ENCODE data around the gene SYT12.

The SYT12 gene

DNA sequence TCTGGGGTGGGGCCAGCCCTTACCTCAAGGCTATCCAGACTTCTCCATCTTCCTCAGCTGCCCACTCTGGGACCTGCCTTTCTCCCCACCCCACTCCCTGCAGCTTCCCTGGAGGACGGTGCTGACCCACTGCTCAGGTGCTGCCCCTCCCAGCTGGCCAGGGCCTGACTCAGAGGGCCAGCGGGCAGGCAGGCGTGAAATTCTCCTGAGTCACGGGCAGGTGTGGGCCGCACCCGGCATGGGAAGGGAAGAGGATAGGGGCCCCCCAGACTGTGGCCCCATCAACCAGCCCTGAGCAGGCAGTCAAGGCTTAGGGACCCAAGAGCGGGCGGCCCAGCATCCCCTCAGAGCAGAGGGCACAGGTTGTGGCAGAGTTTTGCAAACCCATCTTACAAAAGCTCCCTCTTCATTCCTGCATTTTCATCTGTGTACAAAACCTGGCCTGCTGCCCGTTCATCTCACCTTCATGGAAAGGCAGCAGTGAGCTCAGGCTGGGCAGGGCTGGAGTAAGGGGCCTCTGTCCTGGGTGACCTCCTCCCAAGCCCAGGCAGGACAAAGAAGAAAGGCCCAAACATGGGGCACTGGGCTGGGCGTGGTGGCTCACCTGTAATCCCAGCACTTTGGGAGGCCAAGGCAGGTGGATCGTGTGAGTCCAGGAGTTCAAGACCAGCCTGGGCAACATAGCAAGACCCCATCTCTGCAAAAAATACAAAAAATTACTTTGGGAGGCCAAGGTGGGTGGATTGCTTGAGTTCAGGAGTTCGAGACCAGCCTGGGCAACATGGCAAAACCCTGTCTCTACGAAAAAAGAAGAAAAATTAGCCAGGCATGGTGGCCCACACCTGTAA lies 39.8 kb downstream of the SYT12 start:
- no peak overlapping the region for H3K27ac ChIP-seq (ENCODE audit: extremely low read depth, low read depth, low read length)
- H3K4me3 ChIP-seq (ENCODE audit: low read depth, low read length) = no peak overlapping the region
- ChIA-PET POLR2A (no interaction called here), CTCF (interaction anchor here (0.6 to 1.9 kb wide), 5 partner anchors 9 to 200 kb away, joined by 3 to 5 read pairs (median 4); no protein-coding TSS in a partner anchor)
- H3K36me3 ChIP-seq (ENCODE audit: control insufficient read depth in 2 of 2, insufficient read depth in 1 of 2, low read length in 2 of 2) = no peaks in the 10 kb centered on the region
- peak; percentile 94 for TF ChIP-seq ZNF121 (tag by site-specific recombination; IDR thresholded peaks at IDR 0.05)
- TF ChIP-seq ZXDB (tag by site-specific recombination; IDR thresholded peaks at IDR 0.05) = no peak
- no peaks in the 10 kb centered on the region for H3K4me1 ChIP-seq (ENCODE audit: control insufficient read depth, insufficient read depth, low read length)
- no peaks in the 10 kb centered on the region for H3K9me3 ChIP-seq (ENCODE audit: control insufficient read depth, insufficient read depth, low read depth, low read length)

DNA sequence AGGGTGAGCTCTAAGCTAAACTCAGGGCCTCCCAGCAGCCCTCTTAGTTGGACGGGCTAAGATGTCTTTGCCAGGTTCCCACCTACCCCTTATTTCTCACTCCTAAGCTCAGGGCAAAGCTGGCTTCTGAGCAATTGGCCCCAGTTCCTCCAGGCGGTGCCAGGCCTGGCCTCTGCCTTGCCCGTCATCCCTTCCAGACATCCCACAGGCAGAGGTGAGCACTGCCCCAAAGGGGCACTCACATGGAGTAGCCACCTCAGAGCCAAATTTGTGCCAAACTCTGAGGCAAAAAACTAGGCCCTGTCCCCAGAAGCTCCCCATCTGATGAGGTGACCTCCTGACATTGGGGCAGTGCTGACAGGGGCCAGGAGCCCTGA lies 43.4 kb downstream of the SYT12 start:
- TF ChIP-seq ZNF132 (tag by site-specific recombination; IDR thresholded peaks at IDR 0.05; ENCODE audit: borderline replicate concordance) (no peak), ZNF16 (tag by site-specific recombination; IDR thresholded peaks at IDR 0.05; ENCODE audit: low read depth) (no peak), ZNF596 (tag by site-specific recombination; IDR thresholded peaks at IDR 0.05) (no peak), ZNF776 (tag by site-specific recombination; IDR thresholded peaks at IDR 0.05; ENCODE audit: borderline replicate concordance) (no peak), ZNF416 (tag by site-specific recombination; IDR thresholded peaks at IDR 0.05) (no peak), ZNF621 (tag by site-specific recombination; IDR thresholded peaks at IDR 0.05) (no peak), KLF8 (tag by site-specific recombination; IDR thresholded peaks at IDR 0.05) (no peak), ZNF221 (tag by site-specific recombination; IDR thresholded peaks at IDR 0.05; ENCODE audit: borderline replicate concordance) (no peak), ZNF248 (tag by site-specific recombination; IDR thresholded peaks at IDR 0.05) (no peak), ZNF660 (tag by site-specific recombination; IDR thresholded peaks at IDR 0.05) (no peak), ZNF629 (tag by site-specific recombination; IDR thresholded peaks at IDR 0.05) (no peak), ZNF664 (tag by site-specific recombination; IDR thresholded peaks at IDR 0.05) (no peak), ZNF23 (tag by site-specific recombination; IDR thresholded peaks at IDR 0.05; ENCODE audit: borderline replicate concordance) (no peak)
- Histone ChIP-seq H3K27ac (ENCODE audit: extremely low read depth, low read depth, low read length) (no peak overlapping the region), H3K4me3 (ENCODE audit: low read depth, low read length) (no peak overlapping the region), H3K4me1 (ENCODE audit: control insufficient read depth, insufficient read depth, low read length) (no peaks in the 10 kb centered on the region), H3K36me3 (ENCODE audit: control insufficient read depth in 2 of 2, insufficient read depth in 1 of 2, low read length in 2 of 2) (no peaks in the 10 kb centered on the region), H3K9me3 (ENCODE audit: control insufficient read depth, insufficient read depth, low read depth, low read length) (no peaks in the 10 kb centered on the region)
- ChIA-PET CTCF (interaction anchor here (0.9 to 2.6 kb wide), 2 partner anchors 12 to 16 kb away, joined by 4 to 13 read pairs; no protein-coding TSS in a partner anchor), POLR2A (no interaction called here)

DNA sequence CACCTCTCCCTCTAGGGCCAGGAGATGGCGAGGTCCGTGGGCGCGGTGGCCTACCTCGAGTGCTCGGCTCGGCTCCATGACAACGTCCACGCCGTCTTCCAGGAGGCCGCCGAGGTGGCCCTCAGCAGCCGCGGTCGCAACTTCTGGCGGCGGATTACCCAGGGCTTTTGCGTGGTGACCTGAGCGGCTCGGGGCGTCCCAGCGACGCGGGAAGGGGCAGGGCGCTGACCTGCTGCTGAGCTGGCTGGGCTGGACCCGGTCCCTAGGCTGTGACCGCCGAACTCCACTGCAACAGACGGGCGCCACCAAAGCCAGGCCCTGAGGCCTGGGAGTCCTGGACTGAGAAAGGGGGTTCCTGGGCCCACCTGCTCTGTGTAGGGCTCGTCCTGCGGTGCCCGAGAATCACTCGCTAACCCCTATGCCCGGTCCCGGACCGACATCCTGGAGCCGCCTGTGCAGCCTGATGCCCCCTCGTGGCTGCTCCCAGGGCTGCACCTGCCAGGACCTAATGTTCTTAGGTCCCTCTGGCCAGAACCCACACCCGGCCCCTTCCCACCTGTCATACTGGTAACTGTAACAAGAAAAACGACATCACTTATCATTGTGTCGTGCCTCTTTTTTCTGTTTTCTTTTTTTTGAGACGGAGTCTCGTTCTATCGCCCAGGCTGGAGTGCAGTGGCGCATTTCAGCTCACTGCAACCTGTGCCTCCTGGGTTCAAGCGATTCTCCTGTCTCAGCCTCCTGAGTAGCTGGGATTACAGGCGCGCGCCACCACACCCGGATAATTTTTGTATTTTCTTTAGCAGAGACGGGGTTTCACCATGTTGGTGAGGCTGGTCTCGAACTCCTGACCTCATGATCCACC lies 48.7 kb downstream of the SYT12 start:
- ChIA-PET CTCF (interaction anchor here (0.6 to 5.8 kb wide), 8 partner anchors 10 to 422 kb away, joined by 3 to 23 read pairs (median 3); partner anchors contain the start of gene RHOD), POLR2A (no interaction called here)
- Histone ChIP-seq H3K9me3 (ENCODE audit: control insufficient read depth, insufficient read depth, low read depth, low read length) (no peaks in the 10 kb centered on the region), H3K4me1 (ENCODE audit: control insufficient read depth, insufficient read depth, low read length) (no peaks in the 10 kb centered on the region), H3K36me3 (ENCODE audit: control insufficient read depth in 2 of 2, insufficient read depth in 1 of 2, low read length in 2 of 2) (no peaks in the 10 kb centered on the region), H3K27ac (ENCODE audit: extremely low read depth, low read depth, low read length) (no peak overlapping the region), H3K4me3 (ENCODE audit: low read depth, low read length) (no peak overlapping the region)
- no peak for TF ChIP-seq ZNF621 (tag by site-specific recombination; IDR thresholded peaks at IDR 0.05)
- TF ChIP-seq, protein P1, sequence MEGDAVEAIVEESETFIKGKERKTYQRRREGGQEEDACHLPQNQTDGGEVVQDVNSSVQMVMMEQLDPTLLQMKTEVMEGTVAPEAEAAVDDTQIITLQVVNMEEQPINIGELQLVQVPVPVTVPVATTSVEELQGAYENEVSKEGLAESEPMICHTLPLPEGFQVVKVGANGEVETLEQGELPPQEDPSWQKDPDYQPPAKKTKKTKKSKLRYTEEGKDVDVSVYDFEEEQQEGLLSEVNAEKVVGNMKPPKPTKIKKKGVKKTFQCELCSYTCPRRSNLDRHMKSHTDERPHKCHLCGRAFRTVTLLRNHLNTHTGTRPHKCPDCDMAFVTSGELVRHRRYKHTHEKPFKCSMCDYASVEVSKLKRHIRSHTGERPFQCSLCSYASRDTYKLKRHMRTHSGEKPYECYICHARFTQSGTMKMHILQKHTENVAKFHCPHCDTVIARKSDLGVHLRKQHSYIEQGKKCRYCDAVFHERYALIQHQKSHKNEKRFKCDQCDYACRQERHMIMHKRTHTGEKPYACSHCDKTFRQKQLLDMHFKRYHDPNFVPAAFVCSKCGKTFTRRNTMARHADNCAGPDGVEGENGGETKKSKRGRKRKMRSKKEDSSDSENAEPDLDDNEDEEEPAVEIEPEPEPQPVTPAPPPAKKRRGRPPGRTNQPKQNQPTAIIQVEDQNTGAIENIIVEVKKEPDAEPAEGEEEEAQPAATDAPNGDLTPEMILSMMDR (tag by site-specific recombination; IDR thresholded peaks at IDR 0.05) = peak; percentile 34; the same call in 1 of the 2 replicates
